DND-41 (cell line): ENCODE results near the gene SLC22A24.

Experiments
- ATAC-seq: fragments of 200-7000 bp; cut with Tn5 transposase; 3 replicates; pipeline ENCODE4 v1.9.1; 2021; ENCODE audit warnings: low read depth; ENCODE audit not compliant: insufficient read depth
- DNase-seq: peaks from one replicate; pipeline ENCODE4 v3.0.0-alpha.2; 2020
- H2AFZ ChIP-seq: 2 replicates; pipeline ENCODE4 v1.6.0; 2012; ENCODE audit warnings: low read depth, low read length
- H3K27ac ChIP-seq: 2 replicates; pipeline ENCODE4 v1.5.1; 2012; ENCODE audit warnings: low read length, inconsistent platforms
- H3K27me3 ChIP-seq: fragments of 200-600 bp; sonication (generic); 2 replicates; pipeline ENCODE4 v1.6.0; 2012; ENCODE audit warnings: low read length, mild to moderate bottlenecking, inconsistent platforms; ENCODE audit not compliant: insufficient read depth, poor library complexity
- H3K36me3 ChIP-seq: 2 replicates; pipeline ENCODE4 v1.5.1; 2012; ENCODE audit warnings: low read length, inconsistent platforms; ENCODE audit not compliant: insufficient read depth
- H3K4me1 ChIP-seq: 2 replicates; pipeline ENCODE4 v1.5.1; 2012; ENCODE audit warnings: mild to moderate bottlenecking, low read length; ENCODE audit not compliant: insufficient read depth
- H3K4me2 ChIP-seq: 2 replicates; pipeline ENCODE4 v1.6.0; 2012; ENCODE audit warnings: mild to moderate bottlenecking, moderate library complexity, low read length, inconsistent platforms; ENCODE audit not compliant: insufficient read depth
- H3K4me3 ChIP-seq, 2 experiments: fragments of 200-600 bp in 1 of 2; shearing (Covaris generic) in 1 of 2; 2 replicates each; pipeline ENCODE4 v1.5.1; 2012 to 2016; ENCODE audit warnings: inconsistent platforms in 2 of 2, low read length in 2 of 2, mild to moderate bottlenecking in 2 of 2, low read depth in 1 of 2, moderate library complexity in 1 of 2
- H3K79me2 ChIP-seq: 2 replicates; pipeline ENCODE4 v1.6.0; 2012; ENCODE audit warnings: low read length, inconsistent platforms; ENCODE audit not compliant: insufficient read depth
- H3K9ac ChIP-seq: 2 replicates; pipeline ENCODE4 v1.6.0; 2012; ENCODE audit warnings: low read depth, mild to moderate bottlenecking, inconsistent platforms, low read length, moderate library complexity
- H3K9me3 ChIP-seq: 2 replicates; pipeline ENCODE4 v1.5.1; 2012; ENCODE audit warnings: low read length, moderate library complexity, mild to moderate bottlenecking, inconsistent platforms; ENCODE audit not compliant: insufficient read depth, severe bottlenecking
- H4K20me1 ChIP-seq: 2 replicates; pipeline ENCODE4 v1.6.0; 2012; ENCODE audit warnings: low read length; ENCODE audit not compliant: insufficient read depth
- EZH2 ChIP-seq: IDR thresholded peaks from 3 replicates; pipeline ENCODE4 v1.6.1; 2012; ENCODE audit warnings: borderline replicate concordance, low read depth, mild to moderate bottlenecking, moderate library complexity, low read length, inconsistent platforms; ENCODE audit not compliant: severe bottlenecking
- TF ChIP-seq, protein P1 (sequence below): IDR thresholded peaks from 2 replicates; pipeline ENCODE4 v1.5.1; 2012; ENCODE audit warnings: borderline replicate concordance, low read length, moderate library complexity, mild to moderate bottlenecking; ENCODE audit not compliant: poor library complexity, severe bottlenecking; ENCODE audit errors: extremely low read depth

SLC22A24 gene, protein sequence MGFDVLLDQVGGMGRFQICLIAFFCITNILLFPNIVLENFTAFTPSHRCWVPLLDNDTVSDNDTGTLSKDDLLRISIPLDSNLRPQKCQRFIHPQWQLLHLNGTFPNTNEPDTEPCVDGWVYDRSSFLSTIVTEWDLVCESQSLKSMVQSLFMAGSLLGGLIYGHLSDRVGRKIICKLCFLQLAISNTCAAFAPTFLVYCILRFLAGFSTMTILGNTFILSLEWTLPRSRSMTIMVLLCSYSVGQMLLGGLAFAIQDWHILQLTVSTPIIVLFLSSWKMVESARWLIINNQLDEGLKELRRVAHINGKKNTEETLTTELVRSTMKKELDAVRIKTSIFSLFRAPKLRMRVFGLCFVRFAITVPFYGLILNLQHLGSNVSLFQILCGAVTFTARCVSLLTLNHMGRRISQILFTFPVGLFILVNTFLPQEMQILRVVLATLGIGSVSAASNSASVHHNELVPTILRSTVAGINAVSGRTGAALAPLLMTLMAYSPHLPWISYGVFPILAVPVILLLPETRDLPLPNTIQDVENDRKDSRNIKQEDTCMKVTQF

DNA sequence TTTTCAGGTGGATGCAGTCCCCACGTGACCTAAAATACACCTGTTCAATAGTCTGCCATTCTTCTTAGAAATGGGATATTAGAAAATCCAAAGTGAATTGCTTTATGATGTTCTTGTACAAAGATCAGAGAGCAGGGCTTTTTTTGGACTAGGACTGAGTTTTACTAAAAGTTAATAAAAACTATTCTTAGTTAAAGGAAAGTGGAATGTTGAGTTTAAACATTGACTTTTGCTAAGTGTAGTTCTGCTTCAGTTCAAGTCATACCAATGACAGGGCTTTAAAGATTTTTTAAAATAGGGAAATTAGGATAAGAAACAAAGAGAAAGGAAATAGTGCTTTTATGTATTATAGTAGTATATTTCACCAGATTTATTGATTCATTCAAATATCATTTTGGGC is at the start of gene SLC22A24:
SLC22A24 (minus strand) TSS at position 101 of the 400 bp plus-strand sequence. CDS start 442 bp downstream, outside the sequence.
- ATAC-seq (no peak), DNase-seq (no peak)
- H3K27ac ChIP-seq: no peak within 1 kb of the TSS
- no peaks in the 10 kb centered on the region for H4K20me1 ChIP-seq
- H3K4me3 ChIP-seq: no peak within 1 kb of the TSS
- H3K4me2 ChIP-seq: no peak within 1 kb of the TSS
- H3K79me2 ChIP-seq: no peaks in the 10 kb centered on the region
- H3K4me1 ChIP-seq: no peaks in the 10 kb centered on the region
- TF ChIP-seq, protein P1, sequence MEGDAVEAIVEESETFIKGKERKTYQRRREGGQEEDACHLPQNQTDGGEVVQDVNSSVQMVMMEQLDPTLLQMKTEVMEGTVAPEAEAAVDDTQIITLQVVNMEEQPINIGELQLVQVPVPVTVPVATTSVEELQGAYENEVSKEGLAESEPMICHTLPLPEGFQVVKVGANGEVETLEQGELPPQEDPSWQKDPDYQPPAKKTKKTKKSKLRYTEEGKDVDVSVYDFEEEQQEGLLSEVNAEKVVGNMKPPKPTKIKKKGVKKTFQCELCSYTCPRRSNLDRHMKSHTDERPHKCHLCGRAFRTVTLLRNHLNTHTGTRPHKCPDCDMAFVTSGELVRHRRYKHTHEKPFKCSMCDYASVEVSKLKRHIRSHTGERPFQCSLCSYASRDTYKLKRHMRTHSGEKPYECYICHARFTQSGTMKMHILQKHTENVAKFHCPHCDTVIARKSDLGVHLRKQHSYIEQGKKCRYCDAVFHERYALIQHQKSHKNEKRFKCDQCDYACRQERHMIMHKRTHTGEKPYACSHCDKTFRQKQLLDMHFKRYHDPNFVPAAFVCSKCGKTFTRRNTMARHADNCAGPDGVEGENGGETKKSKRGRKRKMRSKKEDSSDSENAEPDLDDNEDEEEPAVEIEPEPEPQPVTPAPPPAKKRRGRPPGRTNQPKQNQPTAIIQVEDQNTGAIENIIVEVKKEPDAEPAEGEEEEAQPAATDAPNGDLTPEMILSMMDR: no peak
- TF ChIP-seq EZH2: no peak
- no peak within 1 kb of the TSS for H2AFZ ChIP-seq
- H3K36me3 ChIP-seq: no peaks in the 10 kb centered on the region
- no peak within 1 kb of the TSS for H3K9ac ChIP-seq
- H3K9me3 ChIP-seq: no peaks in the 10 kb centered on the region
- peaks cover 17% of the 10 kb centered on the region for H3K27me3 ChIP-seq

DNA sequence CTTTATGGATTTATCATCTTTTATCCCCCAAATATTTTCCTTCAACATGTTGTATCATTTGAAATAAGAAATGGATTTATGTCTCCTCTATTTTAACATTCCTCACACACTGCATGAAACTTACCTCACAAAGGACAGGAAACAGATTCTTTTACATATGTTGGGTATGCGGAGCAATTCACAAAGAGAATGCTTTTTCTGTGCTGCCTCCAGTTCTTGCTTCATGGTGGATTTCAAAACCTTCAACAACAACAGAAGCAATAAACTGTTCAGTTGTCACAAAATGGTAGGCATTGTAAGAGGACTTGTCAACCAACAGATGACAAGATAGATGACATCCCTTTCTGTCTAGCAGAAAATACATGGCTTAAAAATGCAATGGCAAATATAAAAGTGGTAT is 36.5 kb upstream of the SLC22A24 start:
- ATAC-seq (no peak), DNase-seq (no peak)
- Histone ChIP-seq H3K4me1 (no peaks in the 10 kb centered on the region), H3K9me3 (no peaks in the 10 kb centered on the region), H2AFZ (no peak overlapping the region), H4K20me1 (no peaks in the 10 kb centered on the region), H3K27ac (no peak overlapping the region), H3K9ac (no peak overlapping the region), H3K4me2 (no peak overlapping the region), H3K79me2 (no peaks in the 10 kb centered on the region), H3K36me3 (no peaks in the 10 kb centered on the region), H3K4me3 (no peak overlapping the region), H3K27me3 (no peaks in the 10 kb centered on the region)
- TF ChIP-seq, protein P1: no peak
- TF ChIP-seq EZH2: no peak

DNA sequence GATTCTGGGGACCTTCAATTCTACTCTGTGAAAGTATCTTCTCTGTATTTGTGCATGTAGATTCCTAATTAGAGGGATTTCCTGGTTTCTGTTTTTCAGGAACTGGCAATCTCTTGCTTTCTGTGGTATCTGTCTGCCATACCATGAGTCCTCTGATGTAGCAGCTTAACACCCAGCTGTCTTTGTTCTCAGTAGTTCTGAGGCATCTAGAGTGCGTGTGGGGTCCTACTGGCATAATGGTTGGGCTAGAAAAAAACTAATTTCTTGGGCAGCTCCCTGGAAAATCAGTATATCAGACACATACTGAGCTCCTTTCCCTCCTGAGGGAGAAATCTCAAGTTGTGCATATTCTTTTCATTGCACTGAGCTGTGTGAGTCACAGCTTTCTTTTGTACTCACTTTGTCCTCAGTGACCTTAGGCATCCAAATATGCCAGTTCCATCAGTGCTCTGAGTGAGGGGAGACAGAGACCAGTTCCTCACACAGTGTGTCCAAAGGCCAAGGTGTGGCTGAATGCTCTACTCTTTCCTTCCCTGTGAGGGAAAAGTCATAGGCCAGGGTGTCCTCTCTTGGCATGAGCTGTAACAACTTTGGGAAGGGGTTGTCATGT is 35.5 kb upstream of the SLC22A24 start:
- H4K20me1 ChIP-seq: no peaks in the 10 kb centered on the region
- DNase-seq: no peak
- H3K9me3 ChIP-seq: no peaks in the 10 kb centered on the region
- no peaks in the 10 kb centered on the region for H3K36me3 ChIP-seq
- H3K27me3 ChIP-seq: no peaks in the 10 kb centered on the region
- no peak overlapping the region for H3K4me3 ChIP-seq
- H3K79me2 ChIP-seq: no peaks in the 10 kb centered on the region
- no peaks in the 10 kb centered on the region for H3K4me1 ChIP-seq
- no peak overlapping the region for H3K4me2 ChIP-seq
- TF ChIP-seq, protein P1: no peak
- no peak for TF ChIP-seq EZH2
- H2AFZ ChIP-seq: no peak overlapping the region
- no peak overlapping the region for H3K27ac ChIP-seq
- no peak for ATAC-seq
- no peak overlapping the region for H3K9ac ChIP-seq
